Stimulated activated CD4-positive, alpha-beta T cell treated with anti-CD3 and anti-CD28 coated beads, Interleukin-1b, Interleukin-23, amount 100 ng/mL, for 24 hours (primary cell): Measurements from ENCODE around the gene C16orf92.
"Not testable (repeated sequence)": the region's sequence is repeated elsewhere in the genome, so short reads cannot be mapped to it uniquely, and the experiment has no call there.

Source experiments
- DNase-seq, 4 experiments: peaks; one replicate each; pipeline ENCODE4 v3.0.0-alpha.2; 2020; ENCODE audit warnings: low read depth in 4 of 4, low spot score in 1 of 4

The C16orf92 gene

GRCh38 chr16:30003670-30004423, 19.2 kb upstream of the C16orf92 start:
- DNase-seq = no peak

GRCh38 chr16:30004424-30004776, 18.6 kb upstream of the C16orf92 start:
- no peak for DNase-seq

DNA sequence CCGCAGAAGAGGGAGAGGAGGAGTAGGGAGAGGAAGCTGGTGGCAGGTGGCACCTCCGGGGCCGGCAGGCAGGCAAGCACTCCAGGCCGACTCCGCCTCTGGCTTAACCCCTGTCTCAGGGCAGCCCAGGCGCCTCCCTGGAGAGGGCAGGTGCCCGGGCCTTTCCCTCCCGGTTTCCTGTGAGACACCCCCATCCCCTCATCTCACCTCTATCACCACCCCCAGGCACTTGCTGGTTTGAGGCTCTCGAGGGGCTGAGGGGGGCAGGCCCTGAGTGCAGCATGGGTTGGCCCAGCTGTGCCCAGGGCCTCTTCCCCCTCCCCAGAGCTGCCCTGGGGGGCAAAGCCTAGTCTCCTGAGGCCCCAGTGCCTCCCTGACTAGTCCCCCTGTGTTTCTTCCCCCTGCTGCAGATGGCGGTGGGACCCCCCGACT, 18.2 kb upstream of the C16orf92 start:
- no peak for DNase-seq

- no peak for DNase-seq
Measured at GRCh38 chr16:30005341-30006094, 17.5 kb upstream of the C16orf92 start.

DNA sequence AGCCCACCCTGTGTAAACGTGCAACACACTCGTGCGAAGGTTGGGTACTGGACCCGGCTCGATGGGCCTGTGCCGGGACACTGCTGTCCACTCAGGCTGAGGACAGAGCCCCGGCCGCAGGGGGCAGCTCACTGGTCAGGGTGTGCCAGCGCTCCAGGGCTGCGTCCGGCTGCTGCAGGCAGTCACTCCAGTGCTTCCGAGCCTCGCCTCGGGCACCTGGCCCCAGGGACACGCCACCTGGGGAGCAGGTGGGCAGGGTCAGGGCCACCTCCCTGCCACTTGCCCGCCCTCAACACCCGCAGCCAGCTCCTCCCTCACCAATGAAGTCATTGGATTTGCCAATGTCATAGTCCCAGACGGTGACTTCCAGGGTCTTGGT, 16.9 kb upstream of the C16orf92 start:
- no peak for DNase-seq

- no peak for DNase-seq
Measured at GRCh38 chr16:30006659-30007377, 16.2 kb upstream of the C16orf92 start.

DNA sequence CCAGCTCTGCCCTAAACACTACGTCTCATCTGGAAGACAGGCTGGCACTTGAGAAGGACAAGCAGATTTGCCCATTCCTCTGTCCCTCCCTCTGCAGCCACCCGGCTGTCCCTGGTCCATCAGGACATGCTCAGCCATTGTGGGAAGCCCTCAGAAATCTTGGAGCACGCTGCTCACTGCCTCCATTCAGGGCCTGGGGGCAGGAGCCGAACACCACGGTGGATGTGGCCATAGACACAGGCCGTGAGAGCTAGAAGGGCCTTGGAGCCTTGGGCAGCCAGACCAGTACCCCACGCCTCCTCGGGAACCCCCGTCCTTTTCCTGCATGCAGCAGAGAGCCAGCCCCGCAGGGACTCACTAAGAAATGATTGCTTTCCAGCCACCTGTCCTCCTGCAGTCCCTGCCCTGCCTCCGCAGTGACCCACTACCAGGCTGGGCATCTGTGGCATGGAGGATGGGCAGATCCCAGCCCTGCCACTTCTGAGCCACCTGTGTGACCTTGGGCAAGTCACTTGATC, 15.6 kb upstream of the C16orf92 start:
- no peak for DNase-seq

- DNase-seq = no peak
Measured at GRCh38 chr16:30009085-30009862, 13.7 kb upstream of the C16orf92 start.

- no peak for DNase-seq
Measured at GRCh38 chr16:30009990-30010843, 12.8 kb upstream of the C16orf92 start.

- peak in 1 of 4 experiments; percentile 31 for DNase-seq
Measured at GRCh38 chr16:30010844-30011713, 11.9 kb upstream of the C16orf92 start, which contains the start of gene DOC2A. TSS of gene DOC2A (minus strand) at chr16:30011027. CDS start at chr16:30010222, 805 bp downstream.

GRCh38 chr16:30011714-30012504, 11.1 kb upstream of the C16orf92 start:
- DNase-seq = no peak

DNA sequence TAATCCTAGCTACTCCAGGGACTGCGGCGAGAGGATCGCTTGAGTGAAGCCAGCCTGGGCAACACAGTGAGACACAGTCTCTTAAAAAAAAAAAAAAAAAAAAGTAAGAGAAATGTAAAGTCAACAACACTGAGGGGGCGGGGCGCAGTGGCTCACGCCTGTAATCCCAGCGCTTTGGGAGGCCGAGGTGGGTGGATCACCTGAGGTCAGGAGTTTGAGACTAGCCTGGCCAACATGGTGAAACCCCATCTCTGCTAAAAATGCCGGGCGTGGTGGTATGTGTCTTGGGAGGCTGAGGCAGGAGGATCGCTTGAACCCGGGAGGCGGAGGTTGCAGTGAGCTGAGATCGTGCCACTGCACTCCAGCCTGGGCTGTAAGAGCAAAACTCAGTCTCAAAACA, 10.4 kb upstream of the C16orf92 start:
- DNase-seq = not testable (repeated sequence)

- DNase-seq = not testable (repeated sequence)
Measured at GRCh38 chr16:30015450-30015849, 7.5 kb upstream of the C16orf92 start.

- DNase-seq = no peak
Measured at GRCh38 chr16:30016555-30017276, 6.3 kb upstream of the C16orf92 start.

- no peak for DNase-seq
Measured at GRCh38 chr16:30017277-30017656, 5.7 kb upstream of the C16orf92 start.

GRCh38 chr16:30017937-30018336, 5.1 kb upstream of the C16orf92 start:
- not testable (repeated sequence) for DNase-seq

DNA sequence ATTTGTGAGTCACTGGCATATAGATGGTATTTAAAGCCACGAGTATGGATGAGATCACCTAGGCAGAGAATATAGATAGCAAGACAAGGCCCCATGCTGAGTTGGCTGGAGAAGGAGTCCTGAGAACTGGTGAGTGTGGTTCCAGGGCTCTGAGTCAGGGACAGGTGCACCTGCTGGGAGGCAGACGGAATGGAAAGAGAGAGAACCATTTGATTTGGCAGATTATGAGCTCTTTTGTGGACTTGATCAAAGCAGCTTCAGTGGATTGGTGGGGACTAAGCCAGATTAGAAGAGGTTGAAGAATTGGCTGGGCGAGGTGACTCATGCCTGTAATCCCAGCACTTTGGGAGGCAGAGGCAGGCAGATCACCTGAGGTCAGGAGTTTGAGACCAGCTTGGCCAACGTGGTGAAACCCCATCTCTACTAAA, 4.3 kb upstream of the C16orf92 start:
- no peak for DNase-seq
